ENCODE results near the gene TAF1C.

GRCh38 chr16:84197466-84198128 lies 10.7 kb upstream of the TAF1C start:
- no peak for TF ChIP-seq CTCF (IDR thresholded peaks at IDR 0.05)
- no peak for TF ChIP-seq EP300 (IDR thresholded peaks at IDR 0.05)
- no peak for TF ChIP-seq POLR2A (IDR thresholded peaks at IDR 0.05)

All from sigmoid colon (tissue), 4 donors.